Smooth muscle cell of the umbilical artery (primary cell): ENCODE results near the gene SPANXD. TPM values are rescaled to one million over a fixed set of nuclear protein-coding genes. Genes with fewer than 3 reads are reported as not detected.

Experiments used
- total RNA-seq: library from RNA; depleted of rRNA; stranded (reverse); fragments of >200 nt; gene quantifications from 2 replicates; pipeline ENCODE4 v1.2.3, GENCODE V29; 2014

Gene SPANXD
- total RNA-seq: not detected in 2 replicates

GRCh38 chrX:141698639-141699038 lies at the start of gene SPANXD:
SPANXD (minus strand) TSS chrX:141698739; CDS start chrX:141698405, 334 bp downstream.

Other genes starting within 250 kb of the SPANXD start
- gene SPANXA1, start 114.0 kb downstream of the SPANXD start, total RNA-seq: not detected in 2 replicates
- gene SPANXA2, start 109.0 kb downstream of the SPANXD start, total RNA-seq: not detected in 2 replicates
- gene MAGEC3, start 139.6 kb upstream of the SPANXD start, total RNA-seq: not detected in 2 replicates
- not detected in 2 replicates for gene MAGEC1, start 205.2 kb upstream of the SPANXD start, total RNA-seq